Sigmoid colon (tissue), 7 donors: Measurements from ENCODE around the gene RILPL2. TPM values are rescaled to one million over a fixed set of nuclear protein-coding genes. Genes with fewer than 3 reads are reported as not detected.

Experiments
- DNase-seq: peaks from one replicate; pipeline ENCODE4 v3.0.0-alpha.2; 2019
- H3K27ac ChIP-seq, 4 donors: fragments of 200-600 bp; sonication (generic); one replicate each; pipeline ENCODE4 v1.5.1; 2016 to 2019; ENCODE audit warnings: mild to moderate bottlenecking in 1 of 4
- H3K27me3 ChIP-seq, 3 donors: fragments of 200-600 bp; sonication (generic); one replicate each; pipeline ENCODE4 v1.5.1; 2019; ENCODE audit warnings: mild to moderate bottlenecking in 1 of 3
- H3K36me3 ChIP-seq, 4 donors: fragments of 200-600 bp; sonication (generic); one replicate each; pipeline ENCODE4 v1.5.1; 2016 to 2019
- H3K4me1 ChIP-seq, 4 donors: fragments of 200-600 bp; sonication (generic); one replicate each; pipeline ENCODE4 v1.5.1; 2017 to 2019
- H3K4me3 ChIP-seq, 4 donors: fragments of 200-600 bp; sonication (generic); one replicate each; pipeline ENCODE4 v1.5.1; 2017 to 2019; ENCODE audit warnings: mild to moderate bottlenecking in 2 of 4, moderate library complexity in 1 of 4
- H3K9me3 ChIP-seq, 4 donors: fragments of 200-600 bp in 3 of 4; sonication (generic) in 3 of 4; one replicate each; pipeline versions ENCODE4 v1.5.1 to v1.6.1; 2013 to 2019
- CTCF ChIP-seq, 4 experiments: fragments of 450-650 bp in 3 of 4; fragments of 200-600 bp in 1 of 4; IDR thresholded peaks; one replicate each; pipeline ENCODE4 v1.5.1; 2016 to 2019; ENCODE audit warnings: antibody characterized with exemption in 4 of 4, mild to moderate bottlenecking in 3 of 4, moderate library complexity in 2 of 4
- EP300 ChIP-seq, 4 donors: sonication (generic); formaldehyde crosslinking; IDR thresholded peaks; one replicate each; pipeline ENCODE4 v1.6.1; 2017; ENCODE audit warnings: antibody characterized with exemption in 4 of 4
- POLR2A ChIP-seq, 2 donors: fragments of 450-650 bp; IDR thresholded peaks; one replicate each; pipeline ENCODE4 v1.6.1; 2016; ENCODE audit warnings: antibody characterized with exemption in 2 of 2, mild to moderate bottlenecking in 2 of 2, moderate library complexity in 2 of 2
- POLR2AphosphoS5 ChIP-seq, 4 donors: sonication (generic); formaldehyde crosslinking; IDR thresholded peaks; one replicate each; pipeline ENCODE4 v1.6.1; 2017; ENCODE audit warnings: antibody characterized with exemption in 4 of 4
- WGBS, 2 donors: extraction: QIAGEN DNeasy Blood & Tissue Kit; methylation state at CpG; one replicate each; pipeline ENCODE4 v1.1.7; 2013; 5-methylcytosine and 5-hydroxymethylcytosine counted together
- intact Hi-C: fragments of 100-400 bp; cut with DNase I; formaldehyde crosslinking; loops from one replicate; pipeline ENCODE4 v1.15.1; 2023
- polyA plus RNA-seq, 3 donors: library from polyadenylated mRNA; stranded (reverse); fragments of 200-250 nt; gene quantifications; one replicate each; pipeline ENCODE4 v1.2.3, GENCODE V29; 2013
- total RNA-seq, 4 donors: library from RNA; depleted of rRNA; stranded (reverse); fragments of >200 nt; gene quantifications; one replicate each; pipeline ENCODE4 v1.1.0, GENCODE V29; 2016
- donor health status: healthy with polysubstance abuse.
- donor health status: Bipolar disorder and iron deficiency.
- donor health status: healthy.

RILPL2 gene
- total and polyA plus RNA-seq, 7 donors: 1.6 to 6.5 (median 6.0) TPM

- no peak for DNase-seq
- Histone ChIP-seq H3K27me3 (no peaks in the 10 kb centered on the region), H3K4me1 (peaks cover 0 to 13% (median 12%) of the 10 kb centered on the region in 4 donors), H3K4me3 (no peak overlapping the region), H3K9me3 (no peaks in the 10 kb centered on the region), H3K27ac (peak overlapping the region; percentile 37 to 67 (median 54)), H3K36me3 (no peaks in the 10 kb centered on the region)
- no peak for TF ChIP-seq CTCF (IDR thresholded peaks at IDR 0.05)
- TF ChIP-seq EP300 (IDR thresholded peaks at IDR 0.05): no peak
- peak in 1 of 4 donors; percentile 17 for TF ChIP-seq POLR2AphosphoS5 (IDR thresholded peaks at IDR 0.05)
- no peak for TF ChIP-seq POLR2A (IDR thresholded peaks at IDR 0.05)
- intact Hi-C loops: no loop called here
- WGBS, 2 donors: 28 to 41% methylated on average over 18 of the region's 18 CpGs
Measured at GRCh38 chr12:123445388-123446332, 9.2 kb upstream of the RILPL2 start.

- no peaks in the 10 kb centered on the region for H3K27me3 ChIP-seq
- H3K4me1 ChIP-seq: peaks cover 0 to 13% (median 12%) of the 10 kb centered on the region in 4 donors
- no peak for TF ChIP-seq POLR2AphosphoS5 (IDR thresholded peaks at IDR 0.05)
- no peak for TF ChIP-seq EP300 (IDR thresholded peaks at IDR 0.05)
- WGBS, 2 donors: 82 to 83% methylated on average over 8 of the region's 8 CpGs
- no peaks in the 10 kb centered on the region for H3K36me3 ChIP-seq
- H3K4me3 ChIP-seq: no peak overlapping the region
- peak overlapping the region in 1 of 4 donors; percentile 67 for H3K27ac ChIP-seq
- H3K9me3 ChIP-seq: no peaks in the 10 kb centered on the region
- no peak for DNase-seq
- intact Hi-C loops: no loop called here
Measured at GRCh38 chr12:123444092-123445026, 7.9 kb upstream of the RILPL2 start.

GRCh38 chr12:123442774-123443173, 6.3 kb upstream of the RILPL2 start:
- peaks cover 0 to 13% (median 12%) of the 10 kb centered on the region in 4 donors for H3K4me1 ChIP-seq
- no peaks in the 10 kb centered on the region for H3K27me3 ChIP-seq
- no peak for DNase-seq
- intact Hi-C loops: no loop called here
- no peaks in the 10 kb centered on the region for H3K36me3 ChIP-seq
- H3K9me3 ChIP-seq: no peaks in the 10 kb centered on the region
- H3K4me3 ChIP-seq: no peak overlapping the region
- H3K27ac ChIP-seq: no peak overlapping the region
- no peak for TF ChIP-seq CTCF (IDR thresholded peaks at IDR 0.05)
- TF ChIP-seq POLR2AphosphoS5 (IDR thresholded peaks at IDR 0.05): no peak
- WGBS, 2 donors: 61 to 88% methylated on average over 4 of the region's 4 CpGs

GRCh38 chr12:123441523-123442164, 5.2 kb upstream of the RILPL2 start:
- TF ChIP-seq POLR2AphosphoS5 (IDR thresholded peaks at IDR 0.05) (no peak), POLR2A (IDR thresholded peaks at IDR 0.05) (no peak), CTCF (IDR thresholded peaks at IDR 0.05) (no peak), EP300 (IDR thresholded peaks at IDR 0.05) (no peak)
- 89% methylated on average over 13 of the region's 13 CpGs for WGBS, 2 donors
- H3K4me3 ChIP-seq: no peak overlapping the region

More at GRCh38 chr12:123441523-123442164, 5.2 kb upstream of the RILPL2 start:
- Histone ChIP-seq H3K9me3 (no peaks in the 10 kb centered on the region), H3K27ac (no peak overlapping the region), H3K27me3 (no peaks in the 10 kb centered on the region), H3K4me1 (peaks cover 0 to 19% (median 14%) of the 10 kb centered on the region in 4 donors), H3K36me3 (no peaks in the 10 kb centered on the region)
- no peak for DNase-seq
- intact Hi-C loops: no loop called here
